HG02759 (cell line): ENCODE measurements around the gene PARD3.
"Not testable (repeated sequence)": the region's sequence is repeated elsewhere in the genome, so short reads cannot be mapped to it uniquely, and the experiment has no call there.

Experiments used
- ATAC-seq: cut with Tn5 transposase; IDR thresholded peaks from one replicate; pipeline ENCODE4 v1.9.1; 2021; ENCODE audit warnings: mild to moderate bottlenecking, moderate library complexity; ENCODE audit not compliant: unreplicated experiment

The PARD3 gene

GRCh38 chr10:34076443-34076842 lies 738.7 kb downstream of the PARD3 start:
- no peak for ATAC-seq

DNA sequence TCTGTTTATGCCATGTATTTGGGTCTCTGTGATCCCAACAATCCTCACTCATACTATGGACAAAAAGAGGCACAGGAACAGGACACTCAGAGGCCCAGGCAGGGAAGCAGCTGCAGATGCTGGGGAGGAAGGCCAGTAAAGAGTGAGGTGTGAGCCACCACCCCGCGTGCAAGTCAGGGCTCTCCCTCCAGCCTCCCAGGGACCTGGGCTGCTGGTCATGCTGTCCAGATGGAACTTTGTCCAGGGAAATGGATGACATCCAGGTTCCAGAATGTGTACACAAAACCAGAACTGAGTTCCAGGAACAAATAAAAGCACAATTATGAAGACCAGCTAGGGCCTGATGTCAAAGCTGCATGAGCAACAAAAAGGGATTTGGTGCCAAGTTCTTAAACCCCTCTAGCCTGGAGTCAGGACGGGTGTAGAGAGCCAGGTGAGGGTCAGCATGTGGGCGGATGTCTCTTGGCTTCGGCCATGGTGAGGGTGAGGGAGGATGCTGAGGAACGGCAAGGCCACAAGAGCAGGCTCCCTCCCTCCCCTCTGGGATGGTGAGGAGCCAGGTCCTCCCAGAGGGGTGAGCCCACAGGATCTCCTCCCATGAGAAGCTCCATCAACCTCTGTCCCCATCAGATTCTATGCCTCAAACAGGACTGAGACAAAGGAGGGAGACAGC lies 739.7 kb downstream of the PARD3 start:
- ATAC-seq: no peak

- no peak for ATAC-seq
Measured at GRCh38 chr10:34074051-34074450, 741.0 kb downstream of the PARD3 start.

GRCh38 chr10:34067741-34068140 lies 747.4 kb downstream of the PARD3 start:
- ATAC-seq: not testable (repeated sequence)

DNA sequence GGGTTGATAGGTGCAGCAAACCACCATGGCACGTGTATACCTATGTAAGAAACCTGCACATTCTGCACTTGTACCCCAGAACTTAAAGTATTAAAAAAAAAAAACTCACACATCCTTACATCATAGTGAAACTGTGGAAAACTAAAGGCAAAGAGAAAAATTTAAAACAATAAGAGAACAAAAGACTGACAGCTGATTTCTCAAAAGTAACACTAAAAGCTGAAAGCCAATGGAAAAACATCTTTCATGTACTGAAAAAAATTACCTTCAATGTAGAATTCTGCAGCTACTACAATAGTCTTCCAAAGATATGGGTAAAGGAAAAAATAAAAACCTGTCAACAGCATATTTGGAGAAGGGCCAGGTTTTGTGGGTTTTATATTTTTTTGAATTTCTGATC lies 751.5 kb downstream of the PARD3 start:
- ATAC-seq: no peak

- no peak for ATAC-seq
Measured at GRCh38 chr10:34061841-34062240, 753.3 kb downstream of the PARD3 start.
